Kidney glomerular epithelial cell (primary cell): ENCODE data around the gene ZCCHC8.

Experiments
- DNase-seq: peaks from one replicate; lab custom pipeline; 2025; lab: John Stamatoyannopoulos, UW

ZCCHC8 gene

DNA sequence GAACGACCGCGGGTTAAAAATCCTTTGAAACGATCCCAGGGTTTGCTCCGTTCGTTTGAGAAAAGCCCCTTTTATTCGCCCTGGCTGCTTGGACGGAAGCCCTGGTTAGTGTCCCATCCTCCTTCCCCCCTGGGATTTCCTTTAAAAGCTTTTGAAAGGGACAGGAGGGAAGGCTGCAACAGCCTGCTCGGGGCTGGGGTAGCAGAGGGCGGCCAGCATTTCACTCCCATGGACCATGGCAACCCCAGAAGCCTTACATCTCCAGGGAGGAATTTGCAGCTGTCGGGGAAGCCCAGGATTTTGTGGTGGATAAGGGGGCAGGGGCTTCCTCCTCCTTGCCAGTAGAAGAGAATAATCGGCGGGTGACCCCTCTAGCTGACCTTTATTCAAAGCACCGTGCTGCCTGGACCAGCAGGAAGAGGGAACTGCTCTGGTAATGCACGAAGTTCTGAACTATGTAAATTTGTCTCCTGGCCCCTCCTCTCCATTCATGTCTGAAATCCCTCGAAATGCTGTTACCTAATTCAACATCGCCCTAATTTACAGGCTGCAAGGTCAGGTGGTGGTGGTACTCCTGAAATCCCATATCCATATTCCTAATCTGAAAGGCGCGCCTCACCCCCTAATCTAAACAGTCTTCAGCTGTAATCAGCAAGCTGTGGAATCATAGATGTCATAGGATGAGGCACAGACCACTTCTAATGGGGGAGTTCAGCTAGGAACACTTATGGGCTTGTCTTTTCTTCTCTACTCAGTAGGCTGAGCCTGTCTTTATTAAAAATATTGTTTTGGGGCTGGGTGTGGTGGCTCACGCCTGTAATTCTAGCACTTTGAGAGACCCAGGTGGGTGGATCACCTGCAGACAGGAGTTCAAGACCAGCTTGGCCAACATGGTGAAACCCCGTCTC, 77.2 kb downstream of the ZCCHC8 start:
- DNase-seq: peak; percentile 29

GRCh38 chr12:122422730-122423257, 77.9 kb downstream of the ZCCHC8 start:
- no peak for DNase-seq

GRCh38 chr12:122421821-122422729, 78.7 kb downstream of the ZCCHC8 start, which contains the start of gene CLIP1:
Gene CLIP1 (minus strand): TSS chr12:122422669. CDS start chr12:122380452, 42,217 bp downstream.
- DNase-seq: peak; percentile 24
